GM12873 (cell line): ENCODE results near the gene DDX19B.

Experiments used
- CTCF ChIP-seq: IDR thresholded peaks from 2 replicates; pipeline ENCODE4 v1.5.1; 2012; ENCODE audit warnings: low read depth, mild to moderate bottlenecking, moderate library complexity, low read length, control low read depth; ENCODE audit not compliant: insufficient read depth; ENCODE audit errors: missing control alignments

The DDX19B gene

GRCh38 chr16:70269471-70269870 lies 29.5 kb upstream of the DDX19B start:
- TF ChIP-seq CTCF = no peak

DNA sequence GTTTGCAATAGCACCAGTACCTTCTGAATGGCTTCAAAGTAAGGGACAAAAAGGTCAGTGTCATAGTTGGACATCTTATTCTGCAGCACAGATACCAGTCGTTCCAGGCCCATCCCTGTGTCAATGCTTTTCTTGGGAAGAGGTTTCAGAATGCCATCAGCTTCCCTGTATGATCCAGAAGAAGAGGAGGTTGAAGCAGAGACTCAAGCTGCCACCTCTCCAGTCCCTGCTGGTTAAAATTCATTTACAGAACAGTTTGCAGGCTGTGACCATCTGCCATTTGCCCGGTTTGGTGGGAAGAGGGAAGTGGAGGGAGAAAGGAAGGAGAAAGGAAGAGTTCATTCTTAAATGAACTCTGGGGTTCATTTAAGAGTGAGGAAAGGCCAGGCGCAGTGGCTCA lies 28.8 kb upstream of the DDX19B start:
- TF ChIP-seq CTCF = no peak

- TF ChIP-seq CTCF = no peak
Observed at GRCh38 chr16:70271696-70272095, 27.3 kb upstream of the DDX19B start.

- no peak for TF ChIP-seq CTCF
Observed at GRCh38 chr16:70276392-70276791, 22.6 kb upstream of the DDX19B start.

GRCh38 chr16:70289229-70290094 lies 9.5 kb upstream of the DDX19B start, which contains the start of gene AARS1:
Gene AARS1 (minus strand): TSS chr16:70289506. CDS start chr16:70282763, 6,743 bp downstream.
- no peak for TF ChIP-seq CTCF

GRCh38 chr16:70290949-70291519 lies 8.0 kb upstream of the DDX19B start:
- no peak for TF ChIP-seq CTCF

- no peak for TF ChIP-seq CTCF
Observed at GRCh38 chr16:70294385-70295025, 4.5 kb upstream of the DDX19B start.
